ENCODE results near the gene FCER1G. TPM values are rescaled to one million over a fixed set of nuclear protein-coding genes. Genes with fewer than 3 reads are reported as not detected.
"Not testable (repeated sequence)": the region's sequence is repeated elsewhere in the genome, so short reads cannot be mapped to it uniquely, and the experiment has no call there.

The FCER1G gene
- total RNA-seq, 1 experiment from 2014 or later: 1.0 TPM

DNA sequence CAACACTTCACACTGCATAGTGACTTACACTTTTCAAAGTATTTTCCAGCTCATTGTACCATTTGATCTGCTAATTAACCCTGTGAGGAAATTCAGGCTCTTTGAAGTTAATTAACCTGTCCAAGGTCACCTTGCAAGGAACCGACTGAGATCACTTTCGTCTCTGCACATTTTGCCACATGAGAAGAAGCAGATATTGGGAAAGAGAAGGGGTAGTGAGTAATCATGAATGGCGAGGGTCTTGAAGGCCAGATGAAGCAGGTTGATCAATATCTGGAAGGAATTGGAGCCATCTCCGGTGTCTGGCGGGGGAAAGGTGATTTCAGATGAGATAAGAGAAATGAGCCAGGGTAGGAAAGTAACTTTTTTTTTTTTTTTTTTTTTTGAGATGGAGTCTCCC is 4.9 kb downstream of the FCER1G start:
- ChIA-PET CTCF (interaction anchor here (0.5 to 18.5 kb wide), 9 partner anchors 9 to 165 kb away, joined by 3 to 444 read pairs (median 5); partner anchors contain the start of gene NDUFS2), POLR2A (interaction anchor here (0.8 to 2.0 kb wide), 4 partner anchors 12 to 94 kb away, joined by 4 to 7 read pairs (median 6); partner anchors contain the start of genes NDUFS2 and SDHC)
- Mint-ChIP-seq H3K27ac (ENCODE audit: low read depth, unreplicated experiment) (no peak overlapping the region), H3K9me3 (ENCODE audit: unreplicated experiment) (no peaks in the 10 kb centered on the region), H3K36me3 (ENCODE audit: insufficient read depth, unreplicated experiment) (peaks cover 11% of the 10 kb centered on the region), H3K4me1 (ENCODE audit: insufficient read depth, unreplicated experiment) (peaks cover 6% of the 10 kb centered on the region), H3K4me3 (ENCODE audit: unreplicated experiment) (no peak overlapping the region), H3K27me3 (ENCODE audit: insufficient read depth, unreplicated experiment) (no peaks in the 10 kb centered on the region)
- DNase-seq (ENCODE audit: unreplicated experiment): no peak
- TF ChIP-seq, protein P1, sequence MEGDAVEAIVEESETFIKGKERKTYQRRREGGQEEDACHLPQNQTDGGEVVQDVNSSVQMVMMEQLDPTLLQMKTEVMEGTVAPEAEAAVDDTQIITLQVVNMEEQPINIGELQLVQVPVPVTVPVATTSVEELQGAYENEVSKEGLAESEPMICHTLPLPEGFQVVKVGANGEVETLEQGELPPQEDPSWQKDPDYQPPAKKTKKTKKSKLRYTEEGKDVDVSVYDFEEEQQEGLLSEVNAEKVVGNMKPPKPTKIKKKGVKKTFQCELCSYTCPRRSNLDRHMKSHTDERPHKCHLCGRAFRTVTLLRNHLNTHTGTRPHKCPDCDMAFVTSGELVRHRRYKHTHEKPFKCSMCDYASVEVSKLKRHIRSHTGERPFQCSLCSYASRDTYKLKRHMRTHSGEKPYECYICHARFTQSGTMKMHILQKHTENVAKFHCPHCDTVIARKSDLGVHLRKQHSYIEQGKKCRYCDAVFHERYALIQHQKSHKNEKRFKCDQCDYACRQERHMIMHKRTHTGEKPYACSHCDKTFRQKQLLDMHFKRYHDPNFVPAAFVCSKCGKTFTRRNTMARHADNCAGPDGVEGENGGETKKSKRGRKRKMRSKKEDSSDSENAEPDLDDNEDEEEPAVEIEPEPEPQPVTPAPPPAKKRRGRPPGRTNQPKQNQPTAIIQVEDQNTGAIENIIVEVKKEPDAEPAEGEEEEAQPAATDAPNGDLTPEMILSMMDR (IDR thresholded peaks at IDR 0.05; ENCODE audit: unreplicated experiment): no peak
- intact Hi-C loops (cut with micrococcal nuclease): loop anchor here (10.0 kb wide), 1 partner anchor 515 kb away; no protein-coding TSS in a partner anchor
- BruUV-seq (replicated peaks): no TSS peak

DNA sequence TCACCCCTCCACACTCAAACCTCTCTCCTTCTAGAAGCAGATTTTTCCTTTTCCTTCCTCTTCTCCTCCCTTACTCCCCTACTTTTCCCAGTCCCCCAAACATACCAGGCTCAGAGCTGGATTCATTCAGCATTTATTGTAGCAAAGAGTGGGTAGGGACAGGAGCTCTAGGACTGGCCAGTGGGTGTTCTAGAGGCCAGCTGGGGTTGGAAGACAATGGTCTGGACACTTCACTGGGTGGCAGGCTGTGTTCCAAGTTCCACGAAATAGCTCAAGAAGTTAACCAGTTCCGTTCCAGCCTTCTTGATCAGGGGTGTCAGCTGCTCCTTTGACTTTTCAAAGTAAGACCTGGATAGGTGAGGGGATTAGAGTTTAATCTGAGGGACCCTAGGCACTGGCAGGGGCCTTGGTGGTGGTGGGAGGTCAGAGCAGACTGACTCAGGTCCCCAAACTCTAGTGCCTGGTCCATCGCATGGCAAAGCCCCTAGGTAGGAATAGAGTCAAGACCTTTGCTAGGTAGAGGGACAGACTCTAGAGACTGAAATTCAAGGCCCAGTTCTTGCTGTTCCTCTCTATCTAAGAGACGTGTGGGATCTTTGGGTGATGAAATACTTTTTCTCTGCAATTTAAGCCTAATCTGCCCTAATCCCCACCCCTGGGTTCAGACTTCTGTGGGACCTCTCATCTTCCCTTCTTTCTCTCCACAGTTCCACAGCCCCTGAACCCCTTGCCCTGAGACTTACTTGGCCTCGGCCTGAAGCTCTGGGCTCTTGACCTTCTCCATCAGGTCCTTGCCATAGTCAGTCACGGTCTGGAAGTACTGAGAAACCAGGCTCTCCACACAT is 7.3 kb downstream of the FCER1G start:
- Mint-ChIP-seq H3K4me3 (ENCODE audit: unreplicated experiment) (no peak overlapping the region), H3K27ac (ENCODE audit: low read depth, unreplicated experiment) (no peak overlapping the region), H3K9me3 (ENCODE audit: unreplicated experiment) (no peaks in the 10 kb centered on the region), H3K27me3 (ENCODE audit: insufficient read depth, unreplicated experiment) (no peaks in the 10 kb centered on the region), H3K4me1 (ENCODE audit: insufficient read depth, unreplicated experiment) (peaks cover 14% of the 10 kb centered on the region), H3K36me3 (ENCODE audit: insufficient read depth, unreplicated experiment) (no peaks in the 10 kb centered on the region)
- DNase-seq (ENCODE audit: unreplicated experiment): no peak
- POLR2A ChIA-PET: interaction anchor here (0.6 to 5.4 kb wide), 5 partner anchors 19 to 165 kb away, joined by 4 to 81 read pairs (median 4); partner anchors contain the start of gene NDUFS2
- BruUV-seq (replicated peaks): no TSS peak
- intact Hi-C loops (cut with micrococcal nuclease): loop anchor here (10.0 kb wide), 1 partner anchor 512 kb away; no protein-coding TSS in a partner anchor
- CTCF ChIA-PET: interaction anchor here (0.6 to 18.5 kb wide), 14 partner anchors 15 to 796 kb away, joined by 3 to 444 read pairs (median 4); partner anchors contain the start of genes NDUFS2 and PPOX
- TF ChIP-seq, protein P1 (IDR thresholded peaks at IDR 0.05; ENCODE audit: unreplicated experiment): no peak

DNA sequence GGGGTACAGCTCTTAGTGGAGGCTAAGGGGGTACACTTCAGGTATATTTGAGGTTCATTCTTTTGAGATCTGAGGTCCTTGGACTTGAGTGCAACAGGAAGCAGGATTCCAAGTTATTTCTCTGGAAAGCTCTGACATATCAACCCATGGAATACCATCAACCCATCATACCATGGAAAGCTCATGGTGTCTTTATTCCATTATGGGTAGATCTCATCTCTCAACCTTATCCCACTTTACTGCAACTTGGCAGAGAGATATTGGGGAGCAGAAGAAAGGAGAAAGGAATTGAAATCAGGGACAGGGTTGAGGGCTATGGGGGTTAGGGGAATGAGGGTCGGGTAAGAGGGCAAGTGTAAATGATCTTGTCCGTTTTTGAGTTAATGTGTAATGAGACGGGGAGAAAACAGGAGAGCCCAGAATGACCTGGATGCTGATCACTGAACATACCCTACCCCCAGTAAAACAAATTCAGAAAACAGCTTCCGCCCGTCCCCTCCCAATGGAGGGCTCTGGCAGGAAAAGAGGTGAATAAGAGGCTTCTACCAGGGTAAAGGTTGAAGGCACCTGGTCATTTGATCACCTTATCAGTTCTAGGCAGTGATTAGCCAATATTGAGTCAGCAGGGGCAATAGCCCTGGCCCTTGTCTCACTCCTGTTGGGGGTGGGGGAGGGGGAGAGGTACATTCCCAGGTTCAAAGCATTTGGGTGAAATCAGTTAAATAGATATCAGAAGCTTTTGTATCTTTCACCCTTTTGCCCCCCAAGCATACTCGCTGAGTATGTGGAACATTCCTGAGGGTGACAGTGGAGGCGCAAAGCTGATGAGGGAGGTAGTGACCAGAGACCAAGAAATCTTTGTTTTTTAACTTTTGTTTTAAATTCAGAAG is 9.0 kb downstream of the FCER1G start:
- no peak for DNase-seq (ENCODE audit: unreplicated experiment)
- H3K27ac Mint-ChIP-seq (ENCODE audit: low read depth, unreplicated experiment): no peak overlapping the region
- no peaks in the 10 kb centered on the region for H3K9me3 Mint-ChIP-seq (ENCODE audit: unreplicated experiment)
- no TSS peak for BruUV-seq (replicated peaks)
- no peaks in the 10 kb centered on the region for H3K27me3 Mint-ChIP-seq (ENCODE audit: insufficient read depth, unreplicated experiment)
- ChIA-PET CTCF (interaction anchor here (0.8 to 18.5 kb wide), 14 partner anchors 7 to 796 kb away, joined by 3 to 444 read pairs (median 38); partner anchors contain the start of genes ADAMTS4, FCER1G, NDUFS2 and NR1I3), POLR2A (interaction anchor here (0.6 to 6.8 kb wide), 4 partner anchors 20 to 90 kb away, joined by 3 to 81 read pairs (median 32); partner anchors contain the start of genes ADAMTS4, NDUFS2 and SDHC)
- no peak overlapping the region for H3K4me3 Mint-ChIP-seq (ENCODE audit: unreplicated experiment)
- intact Hi-C loops (cut with micrococcal nuclease): loop anchor here (2.0 to 10.0 kb wide), 2 partner anchors 21 to 511 kb away; partner anchors contain the start of gene NDUFS2
- peaks cover 8% of the 10 kb centered on the region for H3K36me3 Mint-ChIP-seq (ENCODE audit: insufficient read depth, unreplicated experiment)
- TF ChIP-seq, protein P1 (IDR thresholded peaks at IDR 0.05; ENCODE audit: unreplicated experiment): no peak
- peaks cover 22% of the 10 kb centered on the region for H3K4me1 Mint-ChIP-seq (ENCODE audit: insufficient read depth, unreplicated experiment)

DNA sequence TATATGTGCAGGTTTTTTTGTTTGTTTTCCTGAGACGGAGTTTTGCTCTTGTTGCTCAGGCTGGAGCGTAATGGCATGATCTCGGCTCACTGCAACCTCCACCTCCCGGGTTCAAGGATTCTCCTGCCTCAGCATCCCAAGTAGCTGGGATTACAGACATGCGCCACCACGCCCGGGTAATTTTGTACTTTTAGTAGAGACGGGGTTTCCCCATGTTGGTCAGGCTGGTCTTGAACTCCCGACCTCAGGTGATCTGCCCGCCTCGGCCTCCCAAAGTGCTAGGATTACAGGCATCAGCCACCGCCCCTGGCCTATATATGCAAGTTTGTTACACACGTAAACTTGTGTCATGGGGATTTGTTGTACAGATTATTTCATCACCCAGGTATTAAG is 9.6 kb downstream of the FCER1G start:
- POLR2A ChIA-PET: interaction anchor here (0.6 to 6.8 kb wide), 6 partner anchors 8 to 149 kb away, joined by 3 to 81 read pairs (median 8); partner anchors contain the start of genes ADAMTS4, NDUFS2 and SDHC
- peaks cover 15% of the 10 kb centered on the region for H3K36me3 Mint-ChIP-seq (ENCODE audit: insufficient read depth, unreplicated experiment)
- not testable (repeated sequence) for H3K27me3 Mint-ChIP-seq (ENCODE audit: insufficient read depth, unreplicated experiment); H3K27ac Mint-ChIP-seq (ENCODE audit: low read depth, unreplicated experiment); BruUV-seq (replicated peaks); H3K9me3 Mint-ChIP-seq (ENCODE audit: unreplicated experiment); H3K4me3 Mint-ChIP-seq (ENCODE audit: unreplicated experiment); DNase-seq (ENCODE audit: unreplicated experiment)
- H3K4me1 Mint-ChIP-seq (ENCODE audit: insufficient read depth, unreplicated experiment): peaks cover 22% of the 10 kb centered on the region
- intact Hi-C loops (cut with micrococcal nuclease): loop anchor here (1.0 to 10.0 kb wide), 5 partner anchors 15 to 510 kb away; partner anchors contain the start of gene NDUFS2
- CTCF ChIA-PET: interaction anchor here (0.8 to 18.5 kb wide), 17 partner anchors 7 to 796 kb away, joined by 3 to 444 read pairs (median 23); partner anchors contain the start of genes ADAMTS4, FCER1G, NDUFS2 and NR1I3

Data from MCF 10A (cell line).